Measurements from ENCODE around the gene CFAP210.
"Not testable (repeated sequence)": the region's sequence is repeated elsewhere in the genome, so short reads cannot be mapped to it uniquely, and the experiment has no call there.

The CFAP210 gene

DNA sequence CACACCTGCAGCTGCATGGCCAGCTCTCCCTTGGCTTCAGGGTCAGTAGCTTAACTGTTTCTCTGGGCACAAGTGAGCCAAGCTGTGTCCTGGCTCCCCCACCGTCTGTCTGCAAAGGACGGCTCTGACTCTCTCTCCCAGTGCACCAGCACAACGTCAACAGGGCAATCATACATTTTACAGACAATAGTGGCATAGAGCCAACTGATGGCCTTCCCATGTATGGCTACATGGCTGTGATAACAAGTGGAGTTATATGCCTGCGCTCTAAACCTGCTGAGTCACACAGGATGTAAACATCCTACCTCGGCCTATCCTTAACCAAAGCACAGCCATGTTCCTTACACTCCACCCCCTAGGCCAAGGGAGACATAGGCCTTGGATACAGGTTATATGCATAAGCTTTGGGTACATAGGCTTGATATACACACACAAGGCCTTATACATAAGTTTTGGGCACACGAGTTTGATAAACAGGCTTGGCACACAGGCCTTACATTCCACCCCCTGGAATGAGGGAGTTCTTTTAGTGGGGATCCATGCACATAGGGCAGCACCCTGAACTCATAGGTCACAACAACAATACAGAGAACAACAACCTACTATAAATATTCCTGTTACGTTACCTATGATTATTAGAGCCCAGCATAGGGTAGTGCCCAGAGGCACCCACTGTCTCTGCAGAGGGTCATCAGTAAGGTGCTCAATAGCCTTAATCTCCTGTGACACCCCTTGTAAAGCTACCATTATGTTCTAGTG lies 17.7 kb upstream of the CFAP210 start:
- DNase-seq (ENCODE audit: low read depth), result no peak

DNA sequence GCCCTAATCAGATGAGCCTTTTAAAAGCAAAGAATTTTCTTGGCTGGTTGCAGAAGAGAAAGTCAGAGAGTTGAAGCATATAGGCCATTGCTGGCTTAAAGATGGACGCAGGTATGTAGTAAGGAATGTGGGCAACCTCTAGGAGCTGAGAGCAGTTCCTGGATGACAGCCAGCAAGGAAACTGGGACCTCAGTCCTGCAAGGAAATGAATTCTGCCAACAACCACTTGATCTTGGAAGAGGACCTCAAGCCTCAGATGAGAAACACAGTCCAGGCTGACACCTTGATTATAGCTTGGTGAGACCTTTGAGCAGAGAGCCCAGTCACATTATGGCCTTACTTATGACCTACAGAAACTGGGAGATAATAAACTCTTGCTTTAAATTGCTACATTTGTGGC lies 15.8 kb upstream of the CFAP210 start:
- DNase-seq (ENCODE audit: low read depth), result no peak

GRCh38 chr2:169709331-169709730 lies 15.1 kb upstream of the CFAP210 start:
- no peak for DNase-seq (ENCODE audit: low read depth)

DNA sequence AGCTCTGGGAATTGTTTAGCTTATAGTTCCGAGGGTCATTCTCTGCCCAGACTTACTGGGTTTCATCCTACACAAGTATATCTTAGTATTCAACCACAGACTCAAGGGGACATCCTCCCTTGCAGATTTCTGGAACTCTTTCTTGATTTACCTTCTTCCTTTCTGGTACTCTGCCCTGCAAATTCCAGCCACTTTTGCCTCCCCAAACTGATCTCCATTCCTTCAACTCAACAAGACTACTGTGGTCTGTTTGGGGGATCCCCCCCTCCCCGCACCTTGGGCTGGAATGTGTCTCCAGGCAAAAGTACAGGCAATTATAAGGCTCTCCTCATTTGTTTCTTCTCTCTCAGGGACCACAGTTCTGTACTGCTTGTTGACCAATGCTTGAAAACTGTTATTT lies 13.4 kb upstream of the CFAP210 start:
- DNase-seq (ENCODE audit: low read depth), result no peak

- no peak for DNase-seq (ENCODE audit: low read depth)
Observed at GRCh38 chr2:169705927-169706326, 11.7 kb upstream of the CFAP210 start.

DNA sequence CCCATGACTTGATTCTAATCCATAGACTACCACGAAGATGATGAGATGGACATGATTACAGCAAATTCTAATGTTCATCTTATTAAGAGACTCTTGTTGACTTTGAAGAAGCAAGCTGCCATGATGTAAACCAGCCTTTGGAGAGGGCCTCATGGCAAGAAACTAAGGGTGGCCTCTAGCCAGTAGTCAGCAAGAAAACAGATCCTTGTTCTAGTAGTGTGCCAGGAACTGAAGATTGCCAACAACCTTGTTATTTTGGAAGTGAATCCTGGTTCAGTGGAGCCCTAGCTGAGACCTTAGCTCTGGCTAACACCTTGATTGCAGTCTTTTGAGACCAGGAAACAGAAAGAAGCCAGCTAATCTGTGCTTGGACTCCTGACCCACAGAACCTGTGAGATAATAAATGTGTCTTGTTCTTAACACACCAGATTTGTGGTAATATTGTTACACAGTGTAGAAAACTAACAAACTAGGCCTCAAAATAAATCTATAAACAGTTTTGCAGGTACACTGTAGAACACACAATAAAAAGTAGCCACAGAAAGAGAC lies 10.0 kb upstream of the CFAP210 start:
- DNase-seq (ENCODE audit: low read depth), result no peak

DNA sequence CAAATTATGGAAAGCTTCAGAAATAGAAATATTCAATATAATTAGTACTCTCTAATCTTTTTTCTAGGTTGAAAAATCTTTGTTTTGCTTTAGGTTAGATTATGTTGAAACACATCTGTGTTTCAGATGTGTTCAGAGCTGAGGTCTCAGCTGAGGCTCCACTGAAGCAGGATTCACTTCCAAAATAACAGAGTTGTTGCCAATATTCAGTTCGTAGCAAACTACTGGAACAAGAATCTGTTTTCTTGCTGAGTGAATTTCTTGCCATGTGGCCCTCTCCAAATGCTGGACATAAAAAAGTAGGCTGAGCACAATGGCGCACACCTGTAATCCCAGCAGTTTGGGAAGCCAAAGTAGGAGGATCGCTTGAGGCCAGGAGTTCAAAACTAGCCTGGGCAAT lies 8.8 kb upstream of the CFAP210 start:
- DNase-seq (ENCODE audit: low read depth), result no peak

GRCh38 chr2:169699173-169699572 lies 5.0 kb upstream of the CFAP210 start:
- DNase-seq (ENCODE audit: low read depth), result not testable (repeated sequence)

DNA sequence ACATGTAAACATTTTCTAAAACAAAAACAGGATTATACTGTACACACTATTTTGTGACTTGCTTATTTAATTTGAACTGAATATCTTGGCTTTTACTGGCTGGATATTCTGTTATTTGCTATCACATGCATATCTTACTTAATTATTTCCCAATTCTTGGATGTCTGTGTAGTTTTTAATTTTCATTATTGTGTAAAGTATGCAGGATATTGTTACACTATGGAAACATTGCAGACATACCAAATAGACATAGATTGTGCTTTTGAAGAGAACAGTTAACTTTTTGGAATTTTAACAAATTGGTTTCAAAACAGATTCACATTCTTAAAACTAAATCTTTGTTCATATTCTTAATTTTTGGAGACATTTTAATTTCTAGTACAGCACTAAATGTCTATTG lies 2.2 kb upstream of the CFAP210 start:
- DNase-seq (ENCODE audit: low read depth), result no peak

- DNase-seq (ENCODE audit: low read depth), result no peak
Observed at GRCh38 chr2:169694894-169695260, 672 bp upstream of the CFAP210 start.

DNA sequence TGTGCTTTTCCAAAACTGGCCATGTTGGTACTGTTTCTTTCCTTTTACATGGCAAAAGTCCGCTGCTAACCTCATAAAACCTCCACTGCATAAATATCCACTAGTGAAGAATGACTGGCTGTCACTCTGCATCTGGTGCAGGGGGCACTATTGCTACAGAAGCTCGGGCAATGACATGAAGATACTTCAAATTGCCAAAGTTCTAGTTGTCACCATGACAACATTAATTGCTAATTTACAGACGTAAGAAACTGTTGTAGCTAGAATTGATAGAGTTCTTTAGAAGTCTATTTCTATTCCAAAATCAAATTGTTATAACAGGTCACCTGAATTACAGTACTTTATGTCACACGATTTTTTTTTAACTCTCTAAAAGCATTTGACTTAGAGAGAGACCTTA lies 845 bp downstream of the CFAP210 start:
- DNase-seq (ENCODE audit: low read depth), result no peak

DNA sequence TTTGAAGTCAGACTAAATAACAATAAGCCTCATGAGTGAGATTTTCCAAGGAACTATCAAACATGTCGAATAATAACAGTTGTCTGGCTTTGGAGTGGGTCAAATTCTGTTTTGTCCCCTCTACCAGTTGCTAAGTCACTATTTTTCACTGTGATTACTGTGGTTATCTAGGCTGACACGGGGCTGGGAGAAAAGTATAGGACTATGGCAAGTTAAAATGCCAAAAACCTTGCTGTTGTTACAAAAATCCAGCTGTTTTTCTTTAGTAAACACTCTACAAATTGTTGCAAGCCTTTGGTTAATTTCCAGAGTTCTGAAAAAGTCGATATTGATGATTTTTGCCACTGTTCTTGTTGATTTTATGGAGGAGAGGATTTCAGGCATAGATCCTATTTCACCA lies 1.5 kb downstream of the CFAP210 start:
- no peak for DNase-seq (ENCODE audit: low read depth)

DNA sequence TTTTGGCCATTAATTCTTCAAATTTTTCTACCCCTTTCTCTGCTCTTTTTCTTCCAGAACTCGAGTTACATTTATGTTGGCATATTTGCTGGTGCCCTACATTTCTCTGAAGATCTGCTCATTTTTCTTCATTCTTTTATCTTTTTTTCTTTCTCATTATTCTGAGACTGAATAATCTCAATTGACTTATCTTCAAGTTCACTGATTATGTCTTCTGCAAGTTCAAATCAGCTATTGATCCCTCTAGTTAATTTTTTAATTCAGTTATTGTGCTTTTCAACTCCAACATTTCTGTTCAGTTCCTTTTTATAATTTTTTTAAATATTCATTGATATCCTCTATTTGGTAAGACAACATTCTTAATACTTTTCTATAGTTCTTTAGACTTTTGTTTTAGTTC lies 3.2 kb downstream of the CFAP210 start:
- no peak for DNase-seq (ENCODE audit: low read depth)

DNA sequence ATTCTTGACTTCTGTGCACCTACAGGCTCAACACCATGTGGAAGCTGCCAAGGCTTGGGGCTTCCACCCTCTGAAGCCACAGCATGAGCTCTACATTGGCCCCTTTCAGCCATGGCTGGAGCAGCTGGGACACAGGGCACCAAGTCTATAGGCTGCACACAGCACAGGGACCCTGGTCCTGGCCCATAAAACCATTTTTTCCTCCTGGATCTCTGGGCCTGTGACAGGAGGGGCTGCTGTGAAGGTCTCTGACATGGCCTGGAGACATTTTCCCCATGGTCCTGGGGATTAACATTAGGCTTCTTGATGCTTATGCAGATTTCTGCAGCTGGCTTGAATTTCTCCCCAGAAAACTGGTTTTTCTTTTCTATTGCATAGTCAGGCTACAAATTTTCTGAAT lies 6.3 kb downstream of the CFAP210 start:
- DNase-seq (ENCODE audit: low read depth), result not testable (repeated sequence)

DNA sequence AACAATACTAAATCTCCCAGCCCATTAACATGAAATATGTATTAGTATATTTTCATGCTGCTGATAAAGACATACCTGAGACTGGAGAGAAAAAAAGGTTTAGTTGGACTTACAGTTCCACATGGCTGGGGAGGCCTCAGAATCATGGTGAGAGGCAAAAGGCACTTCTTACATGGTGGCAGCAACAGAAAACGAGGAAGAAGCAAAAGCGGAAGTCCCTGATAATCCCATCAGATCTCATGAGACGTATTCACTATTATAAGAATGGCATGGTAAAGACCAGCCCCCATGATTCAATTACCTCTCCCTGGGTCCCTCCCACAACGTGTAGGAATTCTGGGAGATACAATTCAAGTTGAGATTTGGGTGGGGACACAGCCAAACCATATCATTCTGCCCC lies 7.4 kb downstream of the CFAP210 start:
- DNase-seq (ENCODE audit: low read depth), result not testable (repeated sequence)

GRCh38 chr2:169684712-169685111 lies 9.5 kb downstream of the CFAP210 start:
- not testable (repeated sequence) for DNase-seq (ENCODE audit: low read depth)

DNA sequence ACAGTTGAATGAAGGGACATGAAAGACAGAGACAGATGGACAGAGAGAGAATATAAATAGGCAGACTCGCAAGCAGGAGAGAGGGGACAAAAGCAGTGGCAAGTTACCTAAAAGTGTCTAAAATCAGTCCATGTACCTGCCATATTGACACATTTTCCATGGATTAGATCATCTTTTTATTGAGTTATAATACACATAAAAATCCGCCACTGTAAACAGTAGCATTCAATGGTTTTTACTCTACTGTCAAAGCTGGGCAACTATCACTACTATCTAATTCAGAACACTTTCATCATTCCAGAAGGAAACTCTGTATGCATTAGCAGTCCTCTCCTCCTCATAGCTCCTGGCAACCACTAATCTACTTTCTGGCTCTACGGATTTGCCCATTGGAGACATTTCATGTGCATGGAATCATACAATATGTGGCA lies 10.1 kb downstream of the CFAP210 start:
- no peak for DNase-seq (ENCODE audit: low read depth)

GRCh38 chr2:169683425-169684134 lies 10.6 kb downstream of the CFAP210 start:
- no peak for DNase-seq (ENCODE audit: low read depth)

- DNase-seq (ENCODE audit: low read depth), result no peak
Observed at GRCh38 chr2:169683054-169683424, 11.2 kb downstream of the CFAP210 start.

- no peak for DNase-seq (ENCODE audit: low read depth)
Observed at GRCh38 chr2:169676850-169677249, 17.4 kb downstream of the CFAP210 start.

- no peak for DNase-seq (ENCODE audit: low read depth)
Observed at GRCh38 chr2:169676357-169676756, 17.8 kb downstream of the CFAP210 start.

- DNase-seq (ENCODE audit: low read depth), result no peak
Observed at GRCh38 chr2:169673921-169674320, 20.3 kb downstream of the CFAP210 start.

- no peak for DNase-seq (ENCODE audit: low read depth)
Observed at GRCh38 chr2:169673106-169673505, 21.1 kb downstream of the CFAP210 start.

GRCh38 chr2:169672406-169672805 lies 21.8 kb downstream of the CFAP210 start:
- DNase-seq (ENCODE audit: low read depth), result no peak

All from activated T-cell treated with anti-CD3 and anti-CD28 coated beads for 1 hour (primary cell).